Duodenal mucosa (tissue), 2 donors: ENCODE results near the gene CIB4.

ENCODE experiments used
- H3K27ac ChIP-seq: one replicate; pipeline ENCODE4 v1.7.0; 2013; ENCODE audit warnings: low read depth, low read length
- H3K27me3 ChIP-seq, 2 donors: one replicate each; pipeline ENCODE4 v1.7.0; 2013; ENCODE audit warnings: low read length in 2 of 2, control low read depth in 1 of 2; ENCODE audit not compliant: insufficient read depth in 2 of 2, control insufficient read depth in 1 of 2
- H3K36me3 ChIP-seq, 2 donors: one replicate each; pipeline ENCODE4 v1.7.0; 2013; ENCODE audit warnings: low read length in 2 of 2, control low read depth in 1 of 2; ENCODE audit not compliant: insufficient read depth in 2 of 2, control insufficient read depth in 1 of 2
- H3K4me1 ChIP-seq, 2 donors: one replicate each; pipeline ENCODE4 v1.7.0; 2013; ENCODE audit warnings: low read length in 2 of 2, control low read depth in 1 of 2; ENCODE audit not compliant: insufficient read depth in 2 of 2, control insufficient read depth in 1 of 2
- H3K4me3 ChIP-seq, 2 donors: one replicate each; pipeline ENCODE4 v1.7.0; 2013; ENCODE audit warnings: low read length in 2 of 2, low read depth in 1 of 2
- H3K9ac ChIP-seq, 2 donors: one replicate each; pipeline ENCODE4 v1.7.0; 2013; ENCODE audit warnings: low read length in 2 of 2, low read depth in 1 of 2
- H3K9me3 ChIP-seq, 2 donors: one replicate each; pipeline ENCODE4 v1.7.0; 2013; ENCODE audit warnings: low read length in 2 of 2, control low read depth in 1 of 2; ENCODE audit not compliant: control insufficient read depth in 1 of 2

The CIB4 gene

GRCh38 chr2:26623541-26624495 lies 17.3 kb downstream of the CIB4 start:
- no peaks in the 10 kb centered on the region for H3K4me1 ChIP-seq
- no peak overlapping the region for H3K4me3 ChIP-seq
- H3K9ac ChIP-seq = no peak overlapping the region
- H3K36me3 ChIP-seq = no peaks in the 10 kb centered on the region
- H3K27me3 ChIP-seq = no peaks in the 10 kb centered on the region
- H3K9me3 ChIP-seq = peaks cover 0 to 1% of the 10 kb centered on the region in 2 donors
- H3K27ac ChIP-seq = no peak overlapping the region

- H3K9ac ChIP-seq = no peak overlapping the region
- H3K4me3 ChIP-seq = no peak overlapping the region
- H3K36me3 ChIP-seq = no peaks in the 10 kb centered on the region
- peaks cover 0 to 5% of the 10 kb centered on the region in 2 donors for H3K4me1 ChIP-seq
- H3K27ac ChIP-seq = no peak overlapping the region
- no peaks in the 10 kb centered on the region for H3K27me3 ChIP-seq
- peaks cover 0 to 1% of the 10 kb centered on the region in 2 donors for H3K9me3 ChIP-seq
These were observed 19.5 kb downstream of the CIB4 start for GRCh38 chr2:26621469-26622199.

- no peak overlapping the region for H3K4me3 ChIP-seq
- H3K9ac ChIP-seq = no peak overlapping the region
- peaks cover 11 to 20% of the 10 kb centered on the region in 2 donors for H3K4me1 ChIP-seq
- no peaks in the 10 kb centered on the region for H3K27me3 ChIP-seq
- H3K27ac ChIP-seq = no peak overlapping the region
- H3K36me3 ChIP-seq = no peaks in the 10 kb centered on the region
- H3K9me3 ChIP-seq = peaks cover 0 to 1% of the 10 kb centered on the region in 2 donors
These were observed 21.0 kb downstream of the CIB4 start for GRCh38 chr2:26620031-26620605.

GRCh38 chr2:26619521-26619951 lies 21.6 kb downstream of the CIB4 start:
- H3K4me3 ChIP-seq = no peak overlapping the region
- no peaks in the 10 kb centered on the region for H3K36me3 ChIP-seq
- H3K9ac ChIP-seq = no peak overlapping the region
- H3K9me3 ChIP-seq = peaks cover 0 to 1% of the 10 kb centered on the region in 2 donors
- H3K4me1 ChIP-seq = peaks cover 16 to 20% of the 10 kb centered on the region in 2 donors
- H3K27ac ChIP-seq = no peak overlapping the region
- no peaks in the 10 kb centered on the region for H3K27me3 ChIP-seq

- Histone ChIP-seq H3K36me3 (no peaks in the 10 kb centered on the region), H3K4me3 (no peak overlapping the region), H3K4me1 (peaks cover 18 to 20% of the 10 kb centered on the region in 2 donors), H3K9me3 (peaks cover 0 to 1% of the 10 kb centered on the region in 2 donors), H3K27ac (no peak overlapping the region), H3K9ac (no peak overlapping the region), H3K27me3 (no peaks in the 10 kb centered on the region)
These were observed 22.1 kb downstream of the CIB4 start for GRCh38 chr2:26619096-26619495.

GRCh38 chr2:26618611-26619010 lies 22.6 kb downstream of the CIB4 start:
- Histone ChIP-seq H3K9me3 (peaks cover 0 to 1% of the 10 kb centered on the region in 2 donors), H3K36me3 (no peaks in the 10 kb centered on the region), H3K27me3 (no peaks in the 10 kb centered on the region), H3K4me3 (no peak overlapping the region), H3K4me1 (peaks cover 18 to 22% of the 10 kb centered on the region in 2 donors), H3K9ac (no peak overlapping the region), H3K27ac (no peak overlapping the region)

- Histone ChIP-seq H3K27ac (no peak overlapping the region), H3K36me3 (no peaks in the 10 kb centered on the region), H3K9ac (no peak overlapping the region), H3K9me3 (peaks cover 0 to 1% of the 10 kb centered on the region in 2 donors), H3K4me3 (no peak overlapping the region), H3K4me1 (peaks cover 21 to 25% of the 10 kb centered on the region in 2 donors), H3K27me3 (no peaks in the 10 kb centered on the region)
These were observed 23.5 kb downstream of the CIB4 start for GRCh38 chr2:26617588-26618083.

- Histone ChIP-seq H3K9me3 (peaks cover 0 to 1% of the 10 kb centered on the region in 2 donors), H3K9ac (no peak overlapping the region), H3K4me3 (no peak overlapping the region), H3K36me3 (no peaks in the 10 kb centered on the region), H3K27me3 (no peaks in the 10 kb centered on the region), H3K4me1 (peaks cover 28 to 32% of the 10 kb centered on the region in 2 donors), H3K27ac (no peak overlapping the region)
These were observed 24.2 kb downstream of the CIB4 start for GRCh38 chr2:26616706-26617587.
